Smooth muscle cell (in vitro differentiated cells): ENCODE results near the gene FAM210A. TPM values are rescaled to one million over a fixed set of nuclear protein-coding genes. Genes with fewer than 3 reads are reported as not detected.
"Not testable (repeated sequence)": the region's sequence is repeated elsewhere in the genome, so short reads cannot be mapped to it uniquely, and the experiment has no call there.

ENCODE experiments used
- DNase-seq: peaks from one replicate; lab custom pipeline; 2025; ENCODE audit not compliant: unreplicated experiment; lab: John Stamatoyannopoulos, UW
- H2AFZ ChIP-seq: fragments of 200-600 bp; sonication (generic); 2 replicates; pipeline ENCODE4 v1.6.0; 2016; ENCODE audit warnings: antibody characterized with exemption, low read depth, mild to moderate bottlenecking
- H3F3A ChIP-seq: fragments of 200-600 bp; sonication (generic); 2 replicates; pipeline ENCODE4 v1.6.0; 2017; ENCODE audit warnings: antibody characterized with exemption, low read depth
- H3K27ac ChIP-seq: fragments of 200-600 bp; sonication (generic); 2 replicates; pipeline ENCODE4 v1.5.1; 2016; ENCODE audit warnings: low read depth, mild to moderate bottlenecking
- H3K27me3 ChIP-seq: fragments of 200-600 bp; sonication (generic); 2 replicates; pipeline ENCODE4 v1.6.1; 2016; ENCODE audit warnings: low read depth, mild to moderate bottlenecking
- H3K36me3 ChIP-seq: fragments of 200-600 bp; sonication (generic); 2 replicates; pipeline ENCODE4 v1.5.1; 2016; ENCODE audit warnings: low read depth
- H3K4me1 ChIP-seq: fragments of 200-600 bp; sonication (generic); 2 replicates; pipeline ENCODE4 v1.5.1; 2016; ENCODE audit warnings: low read depth
- H3K4me2 ChIP-seq: fragments of 200-600 bp; sonication (generic); 2 replicates; pipeline ENCODE4 v1.6.0; 2016; ENCODE audit warnings: mild to moderate bottlenecking
- H3K4me3 ChIP-seq: fragments of 200-600 bp; sonication (generic); 2 replicates; pipeline ENCODE4 v1.5.1; 2016; ENCODE audit warnings: mild to moderate bottlenecking
- H3K79me2 ChIP-seq: fragments of 200-600 bp; sonication (generic); 2 replicates; pipeline ENCODE4 v1.6.0; 2016; ENCODE audit warnings: low read depth, mild to moderate bottlenecking
- H3K9ac ChIP-seq: fragments of 200-600 bp; sonication (generic); 2 replicates; pipeline ENCODE4 v1.6.0; 2016; ENCODE audit warnings: low read depth
- H3K9me3 ChIP-seq: fragments of 200-600 bp; sonication (generic); replicated peaks from 2 replicates; pipeline ENCODE4 v1.5.1; 2016; ENCODE audit warnings: low read depth
- H4K20me1 ChIP-seq: fragments of 200-600 bp; sonication (generic); 2 replicates; pipeline ENCODE4 v1.6.0; 2016; ENCODE audit warnings: low read depth
- CTCF ChIP-seq: fragments of 200-600 bp; sonication (generic); IDR thresholded peaks from 2 replicates; pipeline ENCODE4 v1.5.1; 2017; ENCODE audit warnings: borderline replicate concordance, mild to moderate bottlenecking, antibody characterized with exemption; ENCODE audit not compliant: insufficient read depth, poor library complexity, severe bottlenecking
- WGBS: methylation state at CpG from one replicate; pipeline ENCODE4 v1.1.7; 2016; ENCODE audit warnings: low lambda C conversion rate; 5-methylcytosine and 5-hydroxymethylcytosine counted together
- polyA plus RNA-seq: library from polyadenylated mRNA; unstranded; fragments of >200 nt; fragmentation: Nextera tagmentation; extraction: Ambion mirVana; gene quantifications from 2 replicates; pipeline ENCODE4 v1.2.1, GENCODE V29; 2016
- total RNA-seq: library from RNA; depleted of rRNA; stranded (reverse); fragments of >200 nt; gene quantifications from 2 replicates; pipeline ENCODE4 v1.2.3, GENCODE V29; 2014

FAM210A gene
- total and polyA plus RNA-seq, 2 experiments from 2014 or later: 16.0 to 16.6 TPM

- Histone ChIP-seq H2AFZ (no peak overlapping the region), H3K9me3 (no peaks in the 10 kb centered on the region), H3K79me2 (peaks cover 83% of the 10 kb centered on the region), H3K27me3 (no peaks in the 10 kb centered on the region), H3K4me1 (no peaks in the 10 kb centered on the region), H3K9ac (no peak overlapping the region), H3K36me3 (no peaks in the 10 kb centered on the region), H4K20me1 (peaks cover 19% of the 10 kb centered on the region), H3K27ac (no peak overlapping the region), H3K4me2 (no peak overlapping the region), H3K4me3 (no peak overlapping the region), H3F3A (no peaks in the 10 kb centered on the region)
- 91% methylated on average over 3 of the region's 3 CpGs for WGBS
- DNase-seq: no peak
- TF ChIP-seq CTCF: no peak
Observed at GRCh38 chr18:13696961-13697360, 29.4 kb downstream of the FAM210A start.

- not testable (repeated sequence) for H3K27ac ChIP-seq, H3K9ac ChIP-seq, H3K36me3 ChIP-seq, H3K9me3 ChIP-seq, H3K4me1 ChIP-seq, H3K27me3 ChIP-seq, H3F3A ChIP-seq, H3K4me3 ChIP-seq, DNase-seq, H2AFZ ChIP-seq, H3K4me2 ChIP-seq
- 93% methylated on average over 5 of the region's 5 CpGs for WGBS
- peaks cover 29% of the 10 kb centered on the region for H4K20me1 ChIP-seq
- H3K79me2 ChIP-seq: peaks cover 78% of the 10 kb centered on the region
Observed at GRCh38 chr18:13695337-13695736, 31.0 kb downstream of the FAM210A start.

GRCh38 chr18:13690060-13690459, 36.3 kb downstream of the FAM210A start:
- not testable (repeated sequence) for DNase-seq, H3K27me3 ChIP-seq, H3F3A ChIP-seq, H3K27ac ChIP-seq, H3K4me2 ChIP-seq, H3K4me3 ChIP-seq, H3K9me3 ChIP-seq, H3K4me1 ChIP-seq, H3K9ac ChIP-seq, H3K36me3 ChIP-seq, H2AFZ ChIP-seq
- 96% methylated on average over 9 of the region's 9 CpGs for WGBS
- Histone ChIP-seq H4K20me1 (peaks cover 55% of the 10 kb centered on the region), H3K79me2 (peaks cover 68% of the 10 kb centered on the region)

GRCh38 chr18:13688191-13689136, 37.9 kb downstream of the FAM210A start:
- no peak overlapping the region for H3K4me2 ChIP-seq
- H4K20me1 ChIP-seq: peaks cover 71% of the 10 kb centered on the region
- no peak overlapping the region for H3K27ac ChIP-seq
- no peak for TF ChIP-seq CTCF
- no peaks in the 10 kb centered on the region for H3K9me3 ChIP-seq
- no peaks in the 10 kb centered on the region for H3K4me1 ChIP-seq
- H3K27me3 ChIP-seq: no peaks in the 10 kb centered on the region
- no peak for DNase-seq
- H3K36me3 ChIP-seq: no peaks in the 10 kb centered on the region
- H3K4me3 ChIP-seq: no peak overlapping the region
- H3K9ac ChIP-seq: no peak overlapping the region
- no peak overlapping the region for H2AFZ ChIP-seq
- H3K79me2 ChIP-seq: peaks cover 72% of the 10 kb centered on the region
- H3F3A ChIP-seq: no peaks in the 10 kb centered on the region
- 96% methylated on average over 21 of the region's 21 CpGs for WGBS
